ENCODE data around the gene REC8. TPM values are rescaled to one million over a fixed set of nuclear protein-coding genes. Genes with fewer than 3 reads are reported as not detected.
A peak's percentile ranks its signal among the peaks of the same experiment; 100 is the strongest.

REC8 gene
- total RNA-seq, 2 experiments from 2014 or later, result 54.5 to 58.6 TPM

DNA sequence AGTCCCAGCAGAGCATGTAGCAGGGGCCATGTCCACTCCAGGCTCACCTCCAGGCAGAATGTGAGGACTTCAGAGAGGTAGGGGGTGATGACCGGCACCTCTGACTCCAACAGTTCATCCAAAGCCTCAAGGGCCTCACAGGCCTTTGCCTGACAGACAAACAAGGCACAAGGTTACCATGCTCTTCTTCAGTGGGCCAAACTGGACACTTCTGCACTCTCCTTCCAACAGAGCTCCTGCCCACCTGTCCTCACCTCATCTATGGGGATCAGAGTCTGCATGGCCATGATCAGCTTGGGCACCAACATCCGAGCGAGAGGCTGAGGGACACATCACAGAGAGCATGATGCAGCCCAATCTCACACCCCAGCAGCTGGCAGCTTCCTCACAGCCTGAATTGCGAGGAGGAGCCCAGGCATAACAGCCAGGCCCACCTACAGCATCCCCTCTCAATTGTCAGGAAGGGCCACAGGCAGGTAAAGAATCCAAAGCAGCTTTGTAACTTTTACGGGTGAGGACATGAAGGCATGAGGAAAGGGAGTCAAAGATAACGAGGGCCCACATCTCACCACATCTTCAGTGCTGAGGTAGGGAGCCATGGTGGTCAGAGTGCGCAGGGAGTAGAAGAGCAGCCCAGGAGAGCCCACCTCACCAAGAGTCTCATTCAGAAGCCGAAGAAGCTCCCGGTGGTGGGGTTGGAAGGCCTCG, 15.1 kb downstream of the REC8 start:
- Mint-ChIP-seq H3K36me3 (ENCODE audit: low read depth) (peaks cover 41% of the 10 kb centered on the region), H3K4me3 (peak overlapping the region; percentile 92), H3K27ac (peak overlapping the region; percentile 68), H3K4me1 (ENCODE audit: low read depth) (peaks cover 37% of the 10 kb centered on the region), H3K9me3 (ENCODE audit: insufficient read depth) (no peaks in the 10 kb centered on the region), H3K27me3 (ENCODE audit: low read depth) (no peaks in the 10 kb centered on the region)
- ChIA-PET POLR2A (interaction anchor here (0.9 to 4.9 kb wide), 7 partner anchors 8 to 40 kb away, joined by 3 to 85 read pairs (median 14); partner anchors contain the start of genes CHMP4A, IRF9, MDP1 and PSME2), CTCF (interaction anchor here (0.9 to 2.8 kb wide), 5 partner anchors 11 to 130 kb away, joined by 3 to 9 read pairs (median 3); partner anchors contain the start of genes IRF9 and MDP1)
- ATAC-seq, result no peak
- DNase-seq, result no peak

DNA sequence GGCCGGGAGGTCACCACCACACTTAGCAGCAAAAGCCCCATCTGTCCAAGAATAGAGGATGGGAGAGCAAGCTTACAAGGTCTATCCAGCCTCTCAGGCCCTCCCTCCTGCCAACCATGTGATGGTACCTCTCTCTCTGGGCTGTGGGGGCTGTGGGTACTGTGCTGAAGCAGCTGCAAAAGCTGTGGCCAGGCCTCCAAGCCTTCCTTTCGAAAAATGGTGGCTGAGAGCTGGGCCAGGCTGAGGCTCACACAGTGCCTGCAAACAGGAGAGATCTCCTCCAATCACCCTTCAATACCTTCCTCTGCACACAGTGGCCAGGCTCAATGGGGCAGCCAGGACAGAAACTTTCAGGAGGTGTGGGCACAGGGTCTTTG, 15.6 kb downstream of the REC8 start:
- H3K4me3 Mint-ChIP-seq, result peak overlapping the region; percentile 92
- POLR2A ChIA-PET, result interaction anchor here (0.9 to 4.9 kb wide), 8 partner anchors 8 to 52 kb away, joined by 3 to 85 read pairs (median 14); partner anchors contain the start of genes CHMP4A, IRF9, MDP1 and PSME1
- peak overlapping the region; percentile 87 for H3K27ac Mint-ChIP-seq
- no peaks in the 10 kb centered on the region for H3K9me3 Mint-ChIP-seq (ENCODE audit: insufficient read depth)
- CTCF ChIA-PET, result interaction anchor here (0.9 to 2.8 kb wide), 6 partner anchors 9 to 130 kb away, joined by 3 to 9 read pairs (median 3); partner anchors contain the start of genes IRF9 and TINF2
- peaks cover 42% of the 10 kb centered on the region for H3K4me1 Mint-ChIP-seq (ENCODE audit: low read depth)
- ATAC-seq (no peak), DNase-seq (no peak)
- H3K27me3 Mint-ChIP-seq (ENCODE audit: low read depth), result no peaks in the 10 kb centered on the region
- peaks cover 43% of the 10 kb centered on the region for H3K36me3 Mint-ChIP-seq (ENCODE audit: low read depth)

GRCh38 chr14:24188251-24189058, 16.6 kb downstream of the REC8 start, which contains the start of gene IPO4:
IPO4 (minus strand) TSS chr14:24188816; CDS start chr14:24188787, 29 bp downstream.
- Mint-ChIP-seq H3K27me3 (ENCODE audit: low read depth) (no peaks in the 10 kb centered on the region), H3K4me3 (peak within 1 kb of the TSS; percentile 92), H3K4me1 (ENCODE audit: low read depth) (peaks cover 49% of the 10 kb centered on the region), H3K9me3 (ENCODE audit: insufficient read depth) (no peaks in the 10 kb centered on the region), H3K36me3 (ENCODE audit: low read depth) (peaks cover 42% of the 10 kb centered on the region), H3K27ac (peak within 1 kb of the TSS; percentile 87)
- POLR2A ChIA-PET, result interaction anchor here (0.8 to 4.9 kb wide), 12 partner anchors 9 to 109 kb away, joined by 3 to 85 read pairs (median 6); partner anchors contain the start of genes CHMP4A, IRF9, MDP1 and PCK2
- DNase-seq (peak; percentile 97), ATAC-seq (peak; percentile 84)
- CTCF ChIA-PET, result interaction anchor here (0.6 to 2.2 kb wide), 11 partner anchors 10 to 243 kb away, joined by 3 to 16 read pairs (median 3); partner anchors contain the start of genes CHMP4A, CIDEB, IRF9 and MDP1

GRCh38 chr14:24189059-24189375, 17.1 kb downstream of the REC8 start:
- peak overlapping the region; percentile 92 for H3K4me3 Mint-ChIP-seq
- peaks cover 52% of the 10 kb centered on the region for H3K4me1 Mint-ChIP-seq (ENCODE audit: low read depth)
- no peaks in the 10 kb centered on the region for H3K27me3 Mint-ChIP-seq (ENCODE audit: low read depth)
- CTCF ChIA-PET, result interaction anchor here (0.6 to 2.2 kb wide), 9 partner anchors 25 to 243 kb away, joined by 3 to 16 read pairs (median 4); partner anchors contain the start of genes CHMP4A, CIDEB, IRF9 and MDP1
- ATAC-seq, result no peak
- no peaks in the 10 kb centered on the region for H3K9me3 Mint-ChIP-seq (ENCODE audit: insufficient read depth)
- POLR2A ChIA-PET, result interaction anchor here (0.6 to 4.9 kb wide), 14 partner anchors 9 to 109 kb away, joined by 3 to 85 read pairs (median 6); partner anchors contain the start of genes CHMP4A, IRF9, MDP1 and PCK2
- H3K36me3 Mint-ChIP-seq (ENCODE audit: low read depth), result peaks cover 43% of the 10 kb centered on the region
- no peak for DNase-seq
- H3K27ac Mint-ChIP-seq, result peak overlapping the region; percentile 87

DNA sequence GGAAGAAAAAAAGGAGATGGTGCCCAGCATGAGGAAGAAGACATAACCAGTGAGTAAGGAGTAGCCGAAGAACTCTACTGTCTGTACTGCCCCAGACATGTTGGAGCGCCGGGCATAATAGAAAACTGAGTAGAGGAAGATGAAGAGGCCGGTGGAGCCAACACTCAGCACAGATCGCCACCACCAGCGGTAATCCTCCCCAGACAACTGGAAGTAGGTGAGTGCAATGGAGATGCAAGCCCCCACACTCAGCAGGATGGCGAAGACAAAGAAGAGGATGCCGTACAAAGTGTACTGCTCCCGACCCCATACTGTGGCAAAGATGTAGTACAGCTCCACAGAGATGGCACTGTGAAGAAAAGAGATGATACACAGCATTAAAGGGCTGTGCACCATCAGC, 17.6 kb downstream of the REC8 start:
- Mint-ChIP-seq H3K4me3 (no peak overlapping the region), H3K9me3 (ENCODE audit: insufficient read depth) (no peaks in the 10 kb centered on the region), H3K27me3 (ENCODE audit: low read depth) (no peaks in the 10 kb centered on the region), H3K27ac (peak overlapping the region; percentile 61), H3K4me1 (ENCODE audit: low read depth) (peaks cover 56% of the 10 kb centered on the region), H3K36me3 (ENCODE audit: low read depth) (peaks cover 46% of the 10 kb centered on the region)
- POLR2A ChIA-PET, result interaction anchor here (0.6 to 4.9 kb wide), 12 partner anchors 10 to 110 kb away, joined by 3 to 85 read pairs (median 4); partner anchors contain the start of genes CHMP4A, IRF9, MDP1 and PSME1
- DNase-seq (no peak), ATAC-seq (no peak)
- CTCF ChIA-PET, result interaction anchor here (0.6 to 2.2 kb wide), 8 partner anchors 24 to 242 kb away, joined by 3 to 16 read pairs (median 4); partner anchors contain the start of genes CHMP4A, CIDEB, IRF9 and MDP1

DNA sequence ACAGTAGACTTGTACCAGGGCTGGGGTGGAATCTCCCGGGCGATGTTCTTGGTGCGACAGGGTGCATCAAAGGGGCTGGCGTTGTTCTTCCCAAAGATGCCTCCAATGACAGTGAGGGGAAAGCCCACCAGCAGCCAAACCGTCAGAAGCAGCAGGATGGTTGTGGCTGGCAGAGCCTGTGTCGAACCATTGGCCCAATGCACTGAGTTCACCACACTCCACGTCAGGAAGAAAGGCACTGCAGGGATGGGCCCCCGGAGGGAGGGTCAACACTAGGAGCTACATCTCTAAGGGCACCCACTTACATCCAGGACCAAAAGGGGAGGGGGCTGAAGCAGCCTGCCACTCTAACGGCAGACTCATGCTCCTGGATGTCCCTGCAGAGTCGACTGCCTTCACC, 18.5 kb downstream of the REC8 start:
- H3K36me3 Mint-ChIP-seq (ENCODE audit: low read depth), result peaks cover 47% of the 10 kb centered on the region
- POLR2A ChIA-PET, result interaction anchor here (1.3 kb wide), 1 partner anchor 25 kb away, joined by 4 read pairs; the partner anchor contains the start of gene MDP1
- H3K4me1 Mint-ChIP-seq (ENCODE audit: low read depth), result peaks cover 63% of the 10 kb centered on the region

GRCh38 chr14:24192933-24193332, 21.1 kb downstream of the REC8 start:
- ATAC-seq (no peak), DNase-seq (no peak)
- POLR2A ChIA-PET, result interaction anchor here (4.3 kb wide), 1 partner anchor 20 kb away, joined by 87 read pairs; the partner anchor contains the start of genes CHMP4A and MDP1
- Mint-ChIP-seq H3K27ac (peak overlapping the region; percentile 20), H3K36me3 (ENCODE audit: low read depth) (peaks cover 51% of the 10 kb centered on the region), H3K4me3 (peak overlapping the region; percentile 15), H3K9me3 (ENCODE audit: insufficient read depth) (no peaks in the 10 kb centered on the region), H3K4me1 (ENCODE audit: low read depth) (peaks cover 63% of the 10 kb centered on the region), H3K27me3 (ENCODE audit: low read depth) (no peaks in the 10 kb centered on the region)
- CTCF ChIA-PET, result no interaction called here

More for the DNA sequence above, 18.5 kb downstream of the REC8 start:
- ATAC-seq (no peak), DNase-seq (no peak)
- H3K27ac Mint-ChIP-seq, result no peak overlapping the region
- CTCF ChIA-PET, result interaction anchor here (1.7 kb wide), 1 partner anchor 52 kb away, joined by 3 read pairs; the partner anchor contains the start of gene TINF2
- H3K27me3 Mint-ChIP-seq (ENCODE audit: low read depth), result no peaks in the 10 kb centered on the region
- no peak overlapping the region for H3K4me3 Mint-ChIP-seq
- H3K9me3 Mint-ChIP-seq (ENCODE audit: insufficient read depth), result no peaks in the 10 kb centered on the region

- H3K4me3 Mint-ChIP-seq, result peak overlapping the region; percentile 88
- peak overlapping the region; percentile 96 for H3K27ac Mint-ChIP-seq
- peaks cover 56% of the 10 kb centered on the region for H3K36me3 Mint-ChIP-seq (ENCODE audit: low read depth)
- no peak for ATAC-seq
- H3K4me1 Mint-ChIP-seq (ENCODE audit: low read depth), result peaks cover 61% of the 10 kb centered on the region
- CTCF ChIA-PET, result interaction anchor here (0.8 to 3.6 kb wide), 9 partner anchors 19 to 139 kb away, joined by 3 to 24 read pairs (median 4); partner anchors contain the start of genes CHMP4A, CIDEB, EMC9 and IRF9
- POLR2A ChIA-PET, result interaction anchor here (0.6 to 4.3 kb wide), 14 partner anchors 9 to 236 kb away, joined by 3 to 87 read pairs (median 12); partner anchors contain the start of genes CHMP4A, DCAF11, EMC9 and IRF9
- no peak for DNase-seq
- H3K9me3 Mint-ChIP-seq (ENCODE audit: insufficient read depth), result no peaks in the 10 kb centered on the region
- no peaks in the 10 kb centered on the region for H3K27me3 Mint-ChIP-seq (ENCODE audit: low read depth)
Measured at GRCh38 chr14:24194186-24194872, 22.4 kb downstream of the REC8 start.

GRCh38 chr14:24194873-24195185, 22.9 kb downstream of the REC8 start:
- H3K36me3 Mint-ChIP-seq (ENCODE audit: low read depth), result peaks cover 61% of the 10 kb centered on the region
- H3K4me3 Mint-ChIP-seq, result peak overlapping the region; percentile 88
- H3K27me3 Mint-ChIP-seq (ENCODE audit: low read depth), result no peaks in the 10 kb centered on the region
- no peaks in the 10 kb centered on the region for H3K9me3 Mint-ChIP-seq (ENCODE audit: insufficient read depth)
- ATAC-seq (no peak), DNase-seq (no peak)
- peak overlapping the region; percentile 96 for H3K27ac Mint-ChIP-seq
- ChIA-PET CTCF (interaction anchor here (0.8 to 3.6 kb wide), 10 partner anchors 18 to 139 kb away, joined by 3 to 24 read pairs (median 4); partner anchors contain the start of genes CHMP4A, EMC9, IRF9 and MDP1), POLR2A (interaction anchor here (1.0 to 4.3 kb wide), 14 partner anchors 9 to 236 kb away, joined by 3 to 87 read pairs (median 12); partner anchors contain the start of genes CHMP4A, DCAF11, EMC9 and IRF9)
- H3K4me1 Mint-ChIP-seq (ENCODE audit: low read depth), result peaks cover 62% of the 10 kb centered on the region
